CD4-positive, alpha-beta T cell treated with Interleukin-15 for 4 hours (primary cell): Measurements from ENCODE around the gene SECISBP2L.
A peak's percentile ranks its signal among the peaks of the same experiment; 100 is the strongest.
"Not testable (repeated sequence)": the region's sequence is repeated elsewhere in the genome, so short reads cannot be mapped to it uniquely, and the experiment has no call there.

Experiments
- DNase-seq: peaks from one replicate; pipeline ENCODE4 v3.0.0-alpha.2; 2020; ENCODE audit warnings: low spot score

SECISBP2L gene, protein sequence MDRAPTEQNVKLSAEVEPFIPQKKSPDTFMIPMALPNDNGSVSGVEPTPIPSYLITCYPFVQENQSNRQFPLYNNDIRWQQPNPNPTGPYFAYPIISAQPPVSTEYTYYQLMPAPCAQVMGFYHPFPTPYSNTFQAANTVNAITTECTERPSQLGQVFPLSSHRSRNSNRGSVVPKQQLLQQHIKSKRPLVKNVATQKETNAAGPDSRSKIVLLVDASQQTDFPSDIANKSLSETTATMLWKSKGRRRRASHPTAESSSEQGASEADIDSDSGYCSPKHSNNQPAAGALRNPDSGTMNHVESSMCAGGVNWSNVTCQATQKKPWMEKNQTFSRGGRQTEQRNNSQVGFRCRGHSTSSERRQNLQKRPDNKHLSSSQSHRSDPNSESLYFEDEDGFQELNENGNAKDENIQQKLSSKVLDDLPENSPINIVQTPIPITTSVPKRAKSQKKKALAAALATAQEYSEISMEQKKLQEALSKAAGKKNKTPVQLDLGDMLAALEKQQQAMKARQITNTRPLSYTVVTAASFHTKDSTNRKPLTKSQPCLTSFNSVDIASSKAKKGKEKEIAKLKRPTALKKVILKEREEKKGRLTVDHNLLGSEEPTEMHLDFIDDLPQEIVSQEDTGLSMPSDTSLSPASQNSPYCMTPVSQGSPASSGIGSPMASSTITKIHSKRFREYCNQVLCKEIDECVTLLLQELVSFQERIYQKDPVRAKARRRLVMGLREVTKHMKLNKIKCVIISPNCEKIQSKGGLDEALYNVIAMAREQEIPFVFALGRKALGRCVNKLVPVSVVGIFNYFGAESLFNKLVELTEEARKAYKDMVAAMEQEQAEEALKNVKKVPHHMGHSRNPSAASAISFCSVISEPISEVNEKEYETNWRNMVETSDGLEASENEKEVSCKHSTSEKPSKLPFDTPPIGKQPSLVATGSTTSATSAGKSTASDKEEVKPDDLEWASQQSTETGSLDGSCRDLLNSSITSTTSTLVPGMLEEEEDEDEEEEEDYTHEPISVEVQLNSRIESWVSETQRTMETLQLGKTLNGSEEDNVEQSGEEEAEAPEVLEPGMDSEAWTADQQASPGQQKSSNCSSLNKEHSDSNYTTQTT

DNA sequence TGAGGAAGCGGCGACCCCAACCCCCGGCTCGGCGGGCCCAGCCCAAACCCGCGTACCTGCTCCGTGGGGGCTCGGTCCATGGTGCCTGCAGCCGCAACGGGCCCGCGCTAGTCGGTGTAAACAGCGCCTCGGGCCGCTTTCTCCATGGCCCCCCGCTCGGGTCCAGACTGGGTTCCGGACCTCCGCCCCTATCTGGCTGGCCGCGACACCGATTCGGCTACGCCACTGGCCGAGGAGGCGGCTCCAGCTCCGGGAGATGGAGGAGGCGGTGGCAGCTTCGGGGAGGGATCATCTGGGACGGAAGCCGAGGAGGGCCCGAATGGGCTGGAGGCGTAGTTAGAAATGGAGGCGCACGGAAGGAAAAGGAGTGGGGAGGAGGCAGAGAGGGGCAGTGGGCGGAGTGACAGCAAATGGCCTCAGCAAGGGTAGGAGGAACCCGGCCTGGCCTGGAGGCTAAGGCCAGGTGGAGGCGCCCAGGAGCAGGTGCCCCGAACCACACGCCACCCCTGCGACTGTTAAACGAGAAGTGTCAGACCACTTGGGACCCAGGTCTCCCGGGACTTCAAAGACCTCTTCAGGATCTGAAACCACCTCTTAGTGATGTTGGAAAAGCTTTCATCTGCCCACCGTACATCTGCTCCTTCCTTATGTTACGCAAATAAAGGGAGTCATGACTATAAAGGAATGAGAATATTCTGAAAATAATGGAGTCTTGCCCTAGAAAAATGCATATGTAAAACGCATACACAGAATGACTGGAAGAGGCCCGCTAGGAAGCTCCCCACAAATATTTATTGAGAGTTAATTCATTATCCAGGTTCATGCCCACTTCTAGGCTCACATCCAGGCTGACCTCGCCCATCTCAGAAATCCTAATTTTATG lies at the start of gene SECISBP2L:
Gene SECISBP2L (minus strand): TSS at position 227 of the 883 bp plus-strand sequence. CDS start 147 bp downstream, at position 80.
- DNase-seq: peak; percentile 92

DNA sequence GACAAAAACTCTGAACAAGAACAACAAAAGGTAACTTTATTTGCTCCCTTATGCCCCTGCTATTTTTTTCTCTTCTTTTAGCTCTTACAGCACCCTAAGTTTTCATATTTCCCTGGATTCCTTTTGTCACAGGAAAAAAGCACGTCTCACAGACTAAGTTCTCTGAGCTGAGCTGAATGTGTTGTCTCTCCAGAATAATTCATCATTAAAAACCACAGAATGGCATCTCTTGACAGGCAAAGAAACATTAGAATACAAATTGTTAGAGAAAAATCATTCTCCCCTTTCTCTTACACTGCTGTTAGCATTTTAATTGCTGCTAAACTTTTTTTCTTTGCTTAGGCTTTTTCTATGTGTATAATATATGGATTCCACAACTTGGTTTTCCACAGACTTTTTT lies 48.7 kb upstream of the SECISBP2L start:
- DNase-seq: no peak

DNA sequence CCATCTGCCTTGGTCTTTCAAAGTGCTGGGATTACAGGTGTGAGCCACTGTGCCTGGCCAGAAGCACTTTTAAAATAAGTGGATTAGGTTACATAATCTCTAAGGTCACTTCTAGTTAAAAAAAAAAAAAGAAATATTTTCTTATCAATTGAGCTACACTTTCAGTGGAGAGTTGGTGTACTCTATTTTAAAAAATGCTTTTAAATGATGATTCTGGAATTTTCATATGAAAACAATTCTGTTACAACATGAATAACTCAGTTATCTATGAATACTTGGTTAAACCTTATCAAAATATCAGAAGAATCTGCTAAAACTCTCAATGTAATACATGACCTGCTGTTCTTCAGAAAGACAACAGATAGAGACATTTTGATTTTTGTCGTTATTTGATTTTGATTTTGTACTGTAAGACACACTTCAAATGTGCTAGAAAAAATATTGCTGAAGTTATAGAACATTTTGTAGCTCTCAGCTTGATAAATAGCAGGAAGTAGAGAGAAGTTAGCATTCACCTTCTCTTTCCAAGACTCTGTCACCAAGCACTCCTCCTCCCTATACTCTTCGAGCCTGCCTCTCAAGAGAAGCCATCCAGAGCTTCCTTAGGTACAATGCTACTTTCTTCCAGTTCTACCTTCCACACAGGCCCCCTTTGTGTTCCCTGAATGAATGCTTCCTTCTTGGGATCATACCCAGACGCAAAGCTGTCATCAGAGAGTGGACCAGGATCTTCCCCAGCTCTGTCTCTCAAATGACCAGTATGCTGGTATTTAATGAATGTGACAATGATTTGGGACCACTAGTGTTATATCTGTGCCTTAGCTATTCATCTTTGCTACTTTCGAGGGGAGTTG lies 47.2 kb upstream of the SECISBP2L start:
- DNase-seq: no peak

DNA sequence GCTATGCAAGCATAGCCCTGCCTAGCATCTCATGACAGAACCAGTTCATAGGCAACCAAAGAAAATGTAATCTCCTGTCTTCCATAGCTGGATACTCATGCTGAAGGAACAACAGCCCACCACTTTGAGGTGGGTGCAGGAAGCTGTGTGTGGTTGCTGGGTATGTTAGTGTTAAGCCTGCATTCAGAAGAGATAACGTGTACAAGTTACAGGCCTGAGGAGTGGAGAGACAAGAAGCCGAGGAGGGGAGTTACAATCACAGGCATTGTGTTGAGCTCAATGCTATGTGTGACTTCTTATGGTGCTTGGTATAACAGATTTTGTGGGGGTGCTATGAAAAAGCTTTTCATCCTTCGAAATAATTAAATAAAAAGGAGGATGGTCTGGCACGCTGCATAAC lies 42.8 kb upstream of the SECISBP2L start:
- no peak for DNase-seq

DNA sequence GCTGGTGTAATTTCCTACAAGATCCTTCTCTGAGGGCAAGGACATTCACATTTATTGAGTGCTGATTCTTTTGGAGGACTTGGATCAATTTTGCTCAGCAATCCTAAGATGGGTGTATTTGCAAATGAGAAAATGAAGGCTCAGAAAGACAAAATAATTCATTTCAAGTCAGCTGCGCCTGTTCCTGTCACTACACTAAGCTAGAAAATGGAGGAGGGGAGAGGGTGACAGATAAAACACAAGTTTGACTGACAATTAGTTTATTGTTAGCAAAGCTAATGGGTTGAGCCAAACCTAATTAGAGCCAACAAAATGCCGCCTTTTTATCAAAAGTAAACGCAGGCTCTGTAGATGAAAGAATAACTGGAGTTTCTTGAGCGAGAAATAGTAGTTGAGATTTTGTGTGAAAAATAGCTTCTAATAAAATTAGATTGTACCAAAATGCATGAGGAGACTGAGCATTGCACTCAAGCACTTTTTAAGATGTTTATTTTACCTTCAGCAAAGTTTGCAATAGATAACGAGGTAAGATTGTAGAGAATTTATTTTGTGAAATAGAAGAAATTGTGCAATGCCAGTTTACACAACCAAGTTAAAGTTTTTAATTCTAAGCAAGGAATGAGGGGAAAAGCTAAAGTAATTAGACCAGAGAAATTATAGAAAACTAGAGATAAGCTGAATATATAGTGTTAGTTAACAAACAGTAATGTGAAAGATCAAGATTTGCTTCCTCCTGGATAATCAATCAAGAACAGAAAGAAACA lies 39.6 kb upstream of the SECISBP2L start:
- no peak for DNase-seq

DNA sequence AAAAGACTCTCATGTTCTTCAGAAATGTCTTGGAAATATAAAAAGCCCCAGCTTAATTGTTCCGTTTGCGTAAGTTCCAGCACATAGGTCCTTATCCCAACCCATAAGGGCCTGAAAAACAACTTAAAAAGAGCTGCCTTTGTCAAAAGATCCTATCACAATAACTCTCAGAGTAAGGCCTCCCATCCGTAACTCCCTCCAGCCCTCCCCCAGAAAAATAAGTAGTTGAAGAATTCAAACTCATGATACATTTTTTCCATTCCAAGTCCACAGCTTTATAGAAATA lies 38.0 kb upstream of the SECISBP2L start:
- DNase-seq: no peak

DNA sequence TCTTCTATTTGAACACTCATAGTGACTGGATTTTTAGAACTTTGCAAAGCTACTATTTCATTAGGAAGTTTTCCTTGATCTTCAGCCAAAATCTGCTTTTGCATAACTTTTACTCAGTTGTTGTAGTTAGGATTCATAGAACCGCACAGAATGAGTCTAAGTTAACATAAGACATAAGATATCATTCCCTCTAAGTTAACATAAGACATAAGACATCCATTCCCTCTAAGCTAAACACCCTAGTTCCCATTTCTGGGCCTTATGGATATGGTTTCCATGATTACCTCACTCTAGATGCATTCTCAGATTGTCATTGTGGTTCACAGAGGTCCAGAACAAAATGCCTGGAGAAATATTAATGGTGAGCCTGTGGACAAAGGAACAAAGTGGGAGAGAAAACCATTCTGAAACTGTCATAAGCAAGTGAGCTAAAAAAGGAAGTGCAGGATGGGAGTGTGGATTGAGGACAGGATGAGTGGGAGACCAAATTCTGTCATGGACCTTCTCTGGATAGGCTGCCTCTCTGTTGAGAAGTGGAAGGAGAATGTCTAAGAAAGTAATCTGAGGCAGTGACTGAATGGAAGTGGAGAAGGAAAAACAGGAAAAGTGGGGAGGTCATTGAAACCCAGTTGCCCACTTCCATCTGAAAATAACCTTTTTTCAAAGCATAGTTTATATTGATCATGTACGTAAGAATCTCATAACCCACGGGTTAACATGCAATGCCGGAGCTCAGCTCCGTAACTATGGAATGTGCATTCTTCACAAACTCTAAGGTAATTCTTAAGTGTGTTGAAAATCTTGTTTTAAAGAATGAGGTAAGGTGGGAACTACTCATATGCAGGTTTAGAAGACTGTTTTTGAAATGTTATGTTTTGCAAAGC lies 37.4 kb upstream of the SECISBP2L start:
- no peak for DNase-seq

DNA sequence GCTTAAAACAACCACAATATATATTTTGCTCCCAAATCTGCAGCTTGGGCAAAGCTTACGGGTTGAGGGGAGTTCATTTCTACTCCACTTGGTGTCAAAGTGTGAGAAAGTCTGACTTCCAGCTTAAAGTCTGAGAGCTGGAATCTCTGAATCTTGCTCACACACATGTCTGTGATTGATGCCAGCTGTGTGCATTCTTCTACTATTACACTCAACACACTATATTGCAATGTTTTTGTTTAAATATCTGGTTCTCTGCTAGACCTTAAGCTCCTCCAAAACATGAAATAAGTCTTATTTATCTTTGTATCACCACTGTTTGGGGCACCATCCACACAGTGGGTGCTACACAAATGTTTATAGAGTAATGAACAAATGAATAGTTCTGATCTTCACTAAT lies 36.7 kb upstream of the SECISBP2L start:
- no peak for DNase-seq

DNA sequence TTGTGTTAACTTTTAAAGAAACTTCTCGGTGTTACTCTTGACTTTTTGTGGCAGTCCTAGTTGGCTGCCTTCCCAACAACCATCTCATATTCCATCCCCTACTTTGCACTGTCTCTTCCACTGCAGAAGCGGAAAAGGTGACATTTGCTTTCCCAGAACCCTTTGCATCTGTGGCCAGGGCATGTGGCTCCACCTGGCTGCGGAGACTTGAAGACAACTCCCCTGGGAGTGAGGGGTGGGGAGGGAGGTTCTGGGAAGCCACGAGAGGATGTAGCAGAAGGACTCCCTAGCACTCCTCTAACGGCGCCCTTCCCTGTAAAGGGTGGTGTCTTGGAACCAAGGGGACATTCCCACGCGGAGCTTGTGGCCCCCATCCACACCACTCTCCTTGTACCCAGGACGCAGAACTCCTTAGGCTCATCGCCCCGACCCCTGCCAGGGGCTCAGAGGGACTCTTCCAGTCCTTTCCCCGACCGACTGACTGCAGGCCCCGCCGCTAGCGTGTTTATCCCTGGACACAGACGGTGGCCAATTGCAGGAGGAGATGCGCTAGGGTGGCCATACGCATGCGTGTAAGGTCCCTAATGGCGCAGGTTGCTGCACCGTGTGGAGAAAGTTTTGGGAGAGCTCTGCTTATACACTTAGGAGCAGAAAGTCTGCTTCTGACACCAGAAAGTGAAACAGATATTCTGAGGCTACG lies 33.2 kb upstream of the SECISBP2L start:
- no peak for DNase-seq

DNA sequence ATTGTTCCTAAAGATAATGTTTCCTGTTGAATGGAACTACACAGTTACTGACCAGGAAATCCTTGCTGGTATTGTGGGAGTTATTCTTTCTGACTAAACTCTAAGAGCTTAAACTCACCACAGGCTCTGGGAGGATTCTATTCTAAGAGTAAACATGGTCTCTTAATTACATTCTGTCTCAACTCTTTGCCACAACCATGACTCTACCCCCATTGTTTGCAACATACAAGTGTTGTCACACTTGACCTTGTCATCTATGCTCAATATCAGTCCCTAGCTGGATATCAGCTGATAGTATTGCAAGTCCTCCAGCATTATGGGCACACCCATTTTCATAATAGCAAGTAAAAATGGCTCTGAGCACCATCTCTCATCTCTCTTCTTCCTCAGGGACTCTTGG lies 29.6 kb upstream of the SECISBP2L start:
- DNase-seq: no peak

DNA sequence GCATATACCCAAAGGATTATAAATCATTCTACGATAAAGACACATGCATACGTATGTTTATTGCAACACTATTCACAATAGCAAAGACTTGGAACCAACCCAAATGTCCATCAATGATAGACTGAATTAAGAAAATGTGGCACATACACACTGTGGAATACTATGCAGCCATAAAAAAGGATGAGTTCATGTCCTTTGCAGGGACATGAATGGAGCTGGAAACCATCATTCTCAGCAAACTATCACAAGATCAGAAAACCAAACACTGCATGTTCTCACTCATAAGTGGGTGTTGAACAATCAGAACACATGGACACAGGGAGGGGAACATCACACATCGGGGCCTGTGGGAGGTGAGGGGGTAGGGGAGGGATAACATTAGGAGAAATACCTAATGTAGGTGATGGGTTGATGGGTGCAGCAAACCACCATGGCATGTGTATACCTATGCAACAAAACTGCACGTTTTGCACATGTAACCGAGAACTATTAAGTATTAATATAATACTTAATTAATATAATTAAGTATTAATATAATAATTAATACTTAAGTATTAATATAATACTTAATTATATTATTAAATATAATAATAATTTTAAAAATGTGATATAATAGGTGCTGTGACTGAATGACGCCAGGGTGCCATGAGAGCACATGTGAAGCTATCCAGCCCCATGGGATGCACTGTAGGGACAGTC lies 28.5 kb upstream of the SECISBP2L start:
- not testable (repeated sequence) for DNase-seq

DNA sequence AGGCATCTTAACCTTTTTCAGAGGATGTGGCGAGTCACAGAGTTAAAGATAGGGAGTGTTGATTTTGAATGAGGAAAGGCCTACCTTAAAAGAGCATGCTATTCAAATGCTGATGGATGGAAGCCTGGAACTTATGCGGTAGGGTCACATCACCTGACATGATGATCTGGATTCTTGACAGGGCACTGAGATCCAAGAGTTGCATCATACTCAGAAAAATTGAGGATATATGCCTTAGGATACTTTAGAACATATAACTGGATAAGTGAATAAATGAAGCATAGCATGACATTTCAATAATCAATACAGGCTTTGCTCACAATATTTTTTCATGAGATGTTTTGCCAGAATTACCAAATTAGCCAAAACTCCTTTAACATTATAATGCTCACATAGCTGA lies 20.1 kb upstream of the SECISBP2L start:
- DNase-seq: no peak

DNA sequence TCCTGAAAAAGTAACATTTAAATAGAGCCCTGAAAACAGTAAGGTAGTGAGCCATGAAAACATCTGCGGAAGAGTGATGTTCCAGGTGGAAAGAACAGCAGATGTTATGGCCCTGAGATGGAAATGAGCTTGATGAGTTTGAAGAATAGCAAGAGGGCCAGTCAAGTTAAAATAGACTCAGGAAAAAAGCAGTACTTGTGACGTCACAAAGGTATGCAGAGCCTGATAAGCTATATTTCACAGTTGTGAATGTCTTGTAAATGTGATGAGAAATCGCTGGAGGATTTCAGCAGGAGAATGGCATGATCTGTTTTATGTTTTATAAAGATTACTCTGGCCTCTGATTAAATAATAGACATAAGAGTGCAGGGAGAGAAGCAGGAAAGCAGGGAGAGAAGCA lies 18.6 kb upstream of the SECISBP2L start:
- DNase-seq: no peak

DNA sequence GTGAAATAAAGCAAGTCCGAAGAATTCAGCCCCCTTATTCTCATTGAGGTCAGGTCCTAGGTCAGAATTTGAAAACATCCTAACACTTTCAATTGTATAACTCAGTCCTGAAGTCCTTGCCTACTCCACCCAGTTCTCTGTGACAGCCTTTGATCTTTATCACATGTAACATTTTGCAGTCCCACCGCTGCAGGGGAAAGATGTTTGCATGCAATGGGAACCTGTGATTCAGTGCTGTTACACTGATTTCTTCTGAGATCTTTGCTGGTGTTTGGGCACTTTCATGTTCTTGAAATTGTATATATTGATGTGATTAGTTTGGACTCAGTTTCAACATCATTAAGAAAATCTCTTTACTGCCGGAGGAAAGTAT lies 18.0 kb upstream of the SECISBP2L start:
- no peak for DNase-seq

DNA sequence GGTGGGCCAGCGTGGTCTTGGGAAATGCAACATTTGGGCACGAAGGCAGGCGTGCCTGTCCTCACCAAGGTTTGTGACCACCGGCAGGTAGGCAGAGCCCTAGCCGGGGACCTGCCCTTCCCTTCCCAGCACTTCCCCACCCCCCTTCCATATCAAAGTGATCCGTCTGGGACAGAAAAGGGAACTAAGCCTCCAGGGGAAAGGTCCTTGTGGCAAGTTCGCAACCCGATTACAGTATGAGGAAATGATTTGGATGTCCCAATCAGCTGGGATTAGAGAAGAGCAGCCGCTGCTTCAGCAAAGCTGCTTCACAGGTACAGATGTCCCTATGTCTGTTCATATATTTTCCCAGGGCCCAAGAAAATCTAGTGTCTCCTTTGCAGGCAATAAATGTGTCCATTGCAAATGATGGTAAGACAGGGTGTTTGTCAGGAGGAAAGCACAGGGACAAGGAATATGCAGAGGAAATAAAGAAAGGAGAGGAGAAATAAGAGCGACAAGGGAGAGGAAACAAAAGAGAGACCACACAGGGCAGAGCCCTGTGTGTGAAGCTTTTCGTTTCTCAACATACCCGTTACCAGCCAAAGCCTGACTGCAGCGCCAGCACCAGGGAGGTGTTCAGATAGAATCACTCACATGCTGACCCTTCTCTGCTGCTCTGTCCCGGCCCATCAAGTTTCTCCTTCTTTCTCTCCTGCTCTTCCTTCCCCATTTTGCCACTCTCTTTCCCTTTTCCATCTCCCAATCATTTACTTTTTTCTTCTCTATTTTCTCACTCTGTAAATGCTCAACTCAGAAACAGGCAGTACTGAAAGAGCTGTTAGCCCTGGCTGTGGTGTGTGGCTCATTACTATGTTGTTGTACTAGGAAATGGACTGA lies 17.4 kb upstream of the SECISBP2L start:
- DNase-seq: no peak

DNA sequence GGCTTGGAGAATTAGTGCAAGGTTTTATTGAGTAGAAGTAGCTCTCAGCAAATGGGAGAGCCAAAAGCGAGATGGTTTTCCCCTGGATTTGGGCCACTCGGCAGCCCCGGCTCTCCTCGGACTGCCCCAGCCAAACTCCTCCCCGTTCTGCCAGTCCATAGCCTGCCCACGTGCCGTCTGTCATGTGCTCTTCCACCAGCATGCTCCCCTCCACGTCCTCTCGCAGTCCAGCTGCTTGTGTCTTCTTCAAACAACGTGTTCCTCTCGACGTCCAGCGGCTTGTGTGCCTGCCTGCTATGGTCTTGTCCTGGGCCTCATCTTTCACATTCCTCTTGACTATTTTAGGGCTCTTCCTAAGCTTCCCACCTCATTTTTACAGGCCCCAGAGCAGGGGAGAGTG lies 16.7 kb upstream of the SECISBP2L start:
- no peak for DNase-seq
